Cardiac fibroblast (primary cell): ENCODE results near the gene TNS1.

ENCODE experiments used
- DNase-seq, 2 donors: peaks; one replicate each; pipeline versions ENCODE4 v3.0.0 to v3.0.0-alpha.2; 2010; ENCODE audit warnings: low read depth in 2 of 2
- H3K4me3 ChIP-seq, 2 donors: replicated peaks in 1 of 2; 1 replicate in 1 of 2; 2 replicates in 1 of 2; pipeline ENCODE4 v1.5.1; 2011; ENCODE audit warnings: low read depth in 2 of 2, low read length in 2 of 2, mild to moderate bottlenecking in 2 of 2, moderate library complexity in 1 of 2
- TF ChIP-seq, protein P1 (sequence below): IDR thresholded peaks from one replicate; pipeline ENCODE4 v1.5.1; 2011; ENCODE audit warnings: low read depth, mild to moderate bottlenecking, low read length, inconsistent platforms

Gene TNS1

DNA sequence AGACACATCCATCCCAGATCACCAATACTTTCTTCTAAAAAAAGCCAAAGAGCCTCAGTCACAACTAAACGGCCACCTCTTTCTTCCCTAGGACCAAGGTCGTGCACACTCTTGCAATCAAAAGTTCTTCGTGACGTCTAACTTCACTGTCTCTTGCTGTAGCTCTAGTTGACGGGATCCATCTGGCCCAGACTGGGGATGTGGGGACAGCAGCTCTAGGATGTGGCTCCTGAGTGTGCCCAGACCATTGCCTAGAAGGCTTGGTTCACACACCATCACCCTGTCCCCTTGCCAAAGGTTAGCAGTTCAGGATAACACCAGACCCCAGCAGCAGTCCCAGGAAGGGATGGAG lies 98.2 kb downstream of the TNS1 start:
- DNase-seq, result no peak
- TF ChIP-seq, protein P1, sequence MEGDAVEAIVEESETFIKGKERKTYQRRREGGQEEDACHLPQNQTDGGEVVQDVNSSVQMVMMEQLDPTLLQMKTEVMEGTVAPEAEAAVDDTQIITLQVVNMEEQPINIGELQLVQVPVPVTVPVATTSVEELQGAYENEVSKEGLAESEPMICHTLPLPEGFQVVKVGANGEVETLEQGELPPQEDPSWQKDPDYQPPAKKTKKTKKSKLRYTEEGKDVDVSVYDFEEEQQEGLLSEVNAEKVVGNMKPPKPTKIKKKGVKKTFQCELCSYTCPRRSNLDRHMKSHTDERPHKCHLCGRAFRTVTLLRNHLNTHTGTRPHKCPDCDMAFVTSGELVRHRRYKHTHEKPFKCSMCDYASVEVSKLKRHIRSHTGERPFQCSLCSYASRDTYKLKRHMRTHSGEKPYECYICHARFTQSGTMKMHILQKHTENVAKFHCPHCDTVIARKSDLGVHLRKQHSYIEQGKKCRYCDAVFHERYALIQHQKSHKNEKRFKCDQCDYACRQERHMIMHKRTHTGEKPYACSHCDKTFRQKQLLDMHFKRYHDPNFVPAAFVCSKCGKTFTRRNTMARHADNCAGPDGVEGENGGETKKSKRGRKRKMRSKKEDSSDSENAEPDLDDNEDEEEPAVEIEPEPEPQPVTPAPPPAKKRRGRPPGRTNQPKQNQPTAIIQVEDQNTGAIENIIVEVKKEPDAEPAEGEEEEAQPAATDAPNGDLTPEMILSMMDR, result no peak
- no peak overlapping the region for H3K4me3 ChIP-seq

DNA sequence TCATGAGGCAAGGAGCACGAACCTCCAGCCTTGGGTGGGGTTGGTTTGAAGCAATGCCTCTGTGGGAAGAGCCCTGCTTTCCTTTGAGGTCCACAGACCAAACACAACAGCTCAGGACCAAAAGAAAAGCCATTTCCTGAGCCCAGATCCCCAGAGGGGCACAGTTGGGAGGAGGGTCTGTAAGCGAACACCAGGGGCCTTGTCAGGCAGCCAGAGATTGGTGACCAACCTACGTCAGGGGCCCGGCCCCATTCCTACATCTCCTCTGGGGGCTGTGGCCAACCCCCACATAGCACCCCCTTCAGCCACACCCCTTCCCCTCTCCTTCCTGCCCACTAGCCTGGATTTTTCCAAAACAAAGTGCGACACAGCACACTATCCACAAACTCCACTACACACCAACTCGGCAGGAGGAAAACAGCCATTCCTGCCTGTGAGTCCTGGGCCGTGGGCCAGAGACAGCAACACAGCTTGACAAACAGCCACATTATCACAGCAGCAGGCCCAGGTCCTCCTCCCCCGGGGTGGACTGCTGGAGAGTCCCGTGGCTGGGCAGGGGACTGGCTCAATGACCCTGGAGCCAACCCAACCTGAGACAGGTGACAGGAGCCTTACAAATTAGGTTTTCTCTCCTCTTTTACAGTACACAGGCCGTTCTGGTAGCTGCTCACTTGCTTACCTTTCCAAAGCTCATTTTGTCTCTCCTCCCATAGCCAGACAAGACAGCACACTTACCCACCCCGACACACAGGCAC lies 98.8 kb downstream of the TNS1 start:
- peak; percentile 66 to 88 for DNase-seq
- TF ChIP-seq, protein P1, result no peak
- no peak overlapping the region for H3K4me3 ChIP-seq

DNA sequence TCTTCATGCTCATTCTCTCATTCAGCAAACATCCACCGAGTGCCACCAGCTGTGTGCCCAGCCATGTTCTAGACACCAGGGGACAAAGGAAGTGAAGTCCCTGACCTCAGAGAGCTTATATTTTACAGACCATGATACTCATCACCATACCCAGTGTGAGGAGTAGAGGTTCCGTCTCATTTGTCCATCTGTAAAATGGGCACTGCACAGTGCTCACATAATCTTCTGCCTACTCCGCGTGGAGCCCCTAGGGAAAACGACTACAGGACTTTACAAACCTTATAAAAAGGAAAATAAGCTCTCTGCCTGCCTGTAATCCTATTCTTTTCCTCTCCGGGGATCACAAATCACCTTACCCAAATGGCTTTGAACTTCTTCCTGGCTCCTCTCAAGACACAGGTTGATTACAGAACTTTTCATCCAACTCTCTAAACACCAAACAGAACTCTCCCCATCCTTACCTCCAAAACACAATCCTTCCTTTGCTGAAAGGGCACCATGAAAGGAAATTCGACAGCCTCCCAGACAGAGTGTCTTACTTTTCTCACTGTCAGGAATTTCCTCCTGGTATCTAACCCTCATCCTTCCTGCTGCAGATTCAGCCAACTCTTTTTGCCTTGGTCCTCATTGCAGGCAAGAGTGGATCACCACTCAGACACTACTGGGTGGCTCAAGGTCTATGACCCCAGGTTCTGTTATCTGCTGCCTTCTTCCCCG lies 99.5 kb downstream of the TNS1 start:
- DNase-seq, result no peak
- H3K4me3 ChIP-seq, result no peak overlapping the region
- TF ChIP-seq, protein P1, result no peak

DNA sequence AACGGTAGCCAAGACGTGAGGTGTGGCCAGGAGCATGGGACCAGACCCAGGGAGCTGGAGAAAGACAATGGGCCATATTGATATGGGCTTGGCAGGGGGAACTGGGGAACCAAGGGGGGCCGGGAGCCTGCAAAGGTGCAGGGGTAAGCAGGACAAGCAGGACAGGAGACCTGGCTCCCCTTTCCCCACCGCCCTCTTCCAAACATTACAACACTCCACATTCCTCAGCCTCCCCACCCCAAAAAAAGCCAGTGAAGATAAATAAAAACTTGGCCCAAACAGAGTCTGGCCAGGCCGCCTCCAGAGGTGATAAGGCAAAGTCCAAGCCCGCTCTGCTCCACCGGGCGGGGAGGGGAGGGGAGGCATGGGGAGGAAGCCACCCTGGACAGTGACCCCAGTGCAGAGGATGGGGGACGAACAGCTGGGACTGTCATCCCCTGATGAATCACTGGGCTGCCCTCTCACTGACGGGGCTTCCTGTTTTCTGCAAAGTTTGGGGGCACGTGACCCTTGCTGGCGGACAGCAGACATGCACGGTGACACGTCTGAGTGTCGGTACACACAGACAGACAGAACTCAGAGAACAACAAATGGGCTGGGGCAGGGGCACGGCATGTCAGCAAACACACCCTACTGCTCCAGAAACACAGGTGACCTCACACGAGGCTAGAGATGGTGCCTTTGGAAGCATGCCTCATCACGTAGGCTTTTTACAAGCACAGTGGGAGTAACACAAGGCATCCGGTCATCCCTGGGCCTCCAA lies 100.2 kb downstream of the TNS1 start:
- H3K4me3 ChIP-seq, result no peak overlapping the region
- TF ChIP-seq, protein P1, result no peak
- peak; percentile 75 to 92 for DNase-seq

DNA sequence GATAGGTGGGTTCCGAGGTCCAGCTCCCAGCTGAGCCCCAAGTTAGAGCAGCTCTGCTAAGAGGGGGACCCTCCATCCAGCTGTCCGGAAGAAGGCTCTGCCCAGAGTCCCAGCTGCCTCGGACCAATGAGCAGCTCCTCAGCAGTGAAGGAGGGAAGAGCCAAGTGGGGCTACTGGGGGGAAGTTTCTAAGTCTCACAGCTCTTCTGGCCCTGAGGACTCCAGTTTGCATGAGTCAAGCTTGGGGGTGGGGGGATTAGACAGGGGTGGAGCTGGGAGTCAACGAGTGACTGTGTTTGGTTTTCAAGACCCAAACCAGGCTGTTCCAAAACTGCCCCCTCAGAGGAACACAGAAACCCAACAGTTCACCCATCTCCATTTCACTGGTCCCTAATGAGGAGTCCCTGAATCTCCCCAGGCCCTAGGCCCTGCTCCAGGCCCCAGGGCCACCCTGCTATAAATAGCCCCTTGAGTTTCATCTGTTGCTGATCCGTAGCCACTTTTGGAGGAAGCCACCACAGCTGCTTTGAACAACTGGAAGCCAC lies 100.9 kb downstream of the TNS1 start:
- TF ChIP-seq, protein P1, result no peak
- H3K4me3 ChIP-seq, result peak overlapping the region in 1 of 2 donors; percentile 50
- peak; percentile 81 to 93 for DNase-seq

DNA sequence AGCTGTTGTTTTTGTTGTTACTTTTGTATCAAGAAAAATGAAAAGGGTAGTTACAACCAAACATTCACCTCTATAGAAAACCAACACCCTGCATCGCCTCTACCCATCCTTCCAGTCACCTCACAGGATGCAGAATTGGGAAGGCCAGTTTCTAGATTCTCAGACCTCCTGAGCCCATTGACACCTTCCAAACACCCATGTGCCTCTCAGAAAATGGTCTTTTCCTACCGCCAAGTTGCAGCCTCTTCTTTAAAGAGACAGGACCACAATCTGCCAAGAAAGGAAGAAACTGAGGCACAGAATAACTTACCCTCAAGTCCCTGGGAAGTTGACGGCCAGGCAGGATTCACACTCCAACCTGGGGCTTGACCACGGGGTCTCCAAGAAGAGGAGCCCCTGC lies 101.4 kb downstream of the TNS1 start:
- no peak for DNase-seq
- peak overlapping the region in 1 of 2 donors; percentile 50 for H3K4me3 ChIP-seq
- TF ChIP-seq, protein P1, result no peak
